G401.6 (cell line): ENCODE results near the gene AGRN.
"Not testable (repeated sequence)": the region's sequence is repeated elsewhere in the genome, so short reads cannot be mapped to it uniquely, and the experiment has no call there.

Experiments
- FAIRE-seq: peaks from 2 replicates; lab custom pipeline; 2012; peaks lifted over from hg19 to GRCh38; lab: Jason Lieb, UNC

AGRN gene

GRCh38 chr1:1020000-1020404 is at the start of gene AGRN:
AGRN (plus strand) TSS chr1:1020120; CDS start chr1:1020173, 53 bp downstream.
- no peak for FAIRE-seq

- FAIRE-seq: no peak
Measured at GRCh38 chr1:970242-970972, 49.5 kb upstream of the AGRN start.

DNA sequence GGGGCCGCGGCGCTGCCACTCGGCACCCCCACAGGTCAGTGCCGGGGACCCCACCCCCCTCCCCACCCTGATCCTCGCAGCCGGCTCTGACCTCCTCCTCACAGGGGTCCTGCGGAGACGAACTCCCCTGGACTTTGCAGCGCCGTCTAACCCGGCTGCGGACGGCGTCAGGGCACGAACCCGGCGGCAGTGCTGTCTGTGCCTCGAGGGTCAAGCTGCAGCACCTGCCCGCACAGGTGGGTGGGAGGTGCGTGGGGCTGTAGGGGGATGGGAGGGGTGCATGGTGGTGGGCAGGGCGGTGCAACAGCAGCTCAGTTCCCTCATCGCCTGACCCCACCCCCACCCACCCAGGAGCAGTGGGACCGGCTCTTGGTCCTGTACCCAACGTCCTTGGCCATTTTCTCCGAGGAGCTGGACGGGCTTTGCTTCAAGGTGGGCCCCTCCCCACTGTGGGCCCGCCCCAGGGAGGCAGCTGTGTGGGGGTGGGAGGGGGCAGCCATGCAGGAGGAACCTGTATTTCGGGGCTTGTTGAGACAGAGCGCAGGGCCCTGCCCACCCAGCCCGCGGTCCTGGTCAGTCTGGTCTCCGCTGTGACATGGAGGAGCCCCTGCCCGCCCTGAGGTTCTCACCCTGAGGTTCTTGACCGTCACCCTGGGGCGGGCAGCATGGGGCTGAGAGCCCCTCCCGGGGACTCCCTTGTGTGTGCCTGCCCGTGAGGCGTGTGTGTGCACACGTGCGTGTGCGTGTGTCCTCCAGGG is 48.8 kb upstream of the AGRN start:
- FAIRE-seq: no peak

GRCh38 chr1:971751-972506 is 48.0 kb upstream of the AGRN start:
- no peak for FAIRE-seq

GRCh38 chr1:972726-973458 is 47.0 kb upstream of the AGRN start:
- FAIRE-seq: no peak

DNA sequence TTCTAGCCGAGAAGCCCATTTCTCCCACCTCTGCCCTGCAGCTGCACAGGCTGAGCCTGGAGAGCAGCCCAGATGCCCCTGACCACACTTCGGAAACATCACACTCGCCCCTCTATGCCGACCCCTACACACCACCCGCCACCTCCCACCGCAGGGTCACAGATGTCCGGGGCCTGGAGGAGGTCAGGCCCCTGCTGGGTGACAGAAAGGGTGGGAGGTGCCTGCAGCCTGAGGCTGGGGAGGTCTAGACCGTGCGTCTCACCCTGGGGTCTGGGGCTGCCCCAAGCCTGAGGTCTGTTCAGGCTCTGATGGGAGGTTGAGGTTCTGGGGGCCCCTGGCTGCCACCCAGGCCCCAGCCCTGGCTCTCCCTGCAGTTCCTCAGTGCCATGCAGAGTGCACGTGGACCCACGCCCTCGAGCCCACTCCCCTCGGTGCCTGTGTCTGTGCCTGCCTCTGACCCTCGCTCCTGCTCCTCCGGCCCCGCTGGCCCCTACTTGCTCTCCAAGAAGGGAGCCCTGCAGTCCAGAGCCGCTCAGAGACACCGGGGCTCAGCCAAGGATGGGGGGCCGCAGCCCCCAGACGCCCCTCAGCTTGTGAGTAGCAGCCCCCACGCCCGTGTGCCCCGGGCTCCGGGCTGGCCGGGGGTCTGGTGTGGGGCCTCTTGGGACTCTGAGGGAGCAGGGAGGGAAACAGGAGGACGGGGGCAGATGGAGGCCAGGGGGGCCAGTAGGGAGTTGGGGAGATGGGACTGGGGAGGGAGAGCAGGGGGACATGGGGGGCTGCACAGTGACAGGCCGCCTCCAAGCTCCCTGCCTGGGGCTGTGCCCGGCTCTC is 46.2 kb upstream of the AGRN start:
- FAIRE-seq: no peak

DNA sequence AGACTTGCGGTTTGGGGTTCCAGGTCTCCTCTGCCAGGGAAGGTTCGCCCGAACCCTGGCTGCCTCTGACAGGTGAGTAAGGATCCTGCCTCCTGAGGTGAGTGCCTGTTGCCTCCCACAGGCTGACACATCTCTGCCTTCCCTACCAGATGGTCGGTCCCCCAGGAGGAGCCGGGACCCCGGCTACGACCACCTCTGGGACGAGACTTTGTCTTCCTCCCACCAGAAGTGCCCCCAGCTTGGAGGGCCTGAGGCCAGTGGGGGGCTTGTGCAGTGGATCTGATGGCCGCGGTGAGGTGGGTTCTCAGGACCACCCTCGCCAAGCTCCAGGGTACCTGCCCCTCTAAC is 45.7 kb upstream of the AGRN start:
- FAIRE-seq: no peak

DNA sequence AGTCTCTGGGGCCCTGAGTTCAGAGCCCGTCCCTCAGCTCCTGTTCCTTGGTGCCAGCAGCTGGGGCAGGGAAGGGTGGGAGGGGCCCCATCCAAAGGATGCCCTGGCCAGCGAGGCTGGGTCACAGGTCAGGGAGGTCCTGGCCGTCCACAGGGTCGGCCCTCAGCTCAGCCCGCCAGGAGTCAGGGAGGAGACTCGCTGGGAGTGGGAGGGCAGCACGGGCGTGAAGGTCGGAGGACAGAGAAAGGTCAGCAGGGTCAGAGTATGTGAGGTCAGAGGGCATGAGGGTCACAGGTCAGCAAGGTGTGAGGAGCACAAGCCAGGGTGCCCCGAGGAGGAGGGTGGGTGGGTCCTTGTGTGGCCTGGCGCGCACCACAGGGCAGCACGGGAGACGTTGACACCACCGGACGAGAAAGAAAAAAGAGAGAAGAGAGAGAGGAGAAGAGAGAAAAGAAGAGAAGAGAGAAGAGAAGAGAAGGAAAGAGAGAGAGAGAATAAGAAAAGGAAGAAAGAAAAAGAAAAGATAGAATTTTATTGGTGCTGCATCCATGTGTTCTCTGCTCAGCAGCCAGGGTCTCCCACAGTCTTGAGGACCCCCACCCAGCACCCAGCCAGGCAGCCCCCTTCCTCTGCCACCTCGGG is 45.1 kb upstream of the AGRN start:
- no peak for FAIRE-seq

- no peak for FAIRE-seq
Measured at GRCh38 chr1:975365-975764, 44.6 kb upstream of the AGRN start.

- FAIRE-seq: peak; percentile 31
Measured at GRCh38 chr1:975896-976683, 43.8 kb upstream of the AGRN start.

DNA sequence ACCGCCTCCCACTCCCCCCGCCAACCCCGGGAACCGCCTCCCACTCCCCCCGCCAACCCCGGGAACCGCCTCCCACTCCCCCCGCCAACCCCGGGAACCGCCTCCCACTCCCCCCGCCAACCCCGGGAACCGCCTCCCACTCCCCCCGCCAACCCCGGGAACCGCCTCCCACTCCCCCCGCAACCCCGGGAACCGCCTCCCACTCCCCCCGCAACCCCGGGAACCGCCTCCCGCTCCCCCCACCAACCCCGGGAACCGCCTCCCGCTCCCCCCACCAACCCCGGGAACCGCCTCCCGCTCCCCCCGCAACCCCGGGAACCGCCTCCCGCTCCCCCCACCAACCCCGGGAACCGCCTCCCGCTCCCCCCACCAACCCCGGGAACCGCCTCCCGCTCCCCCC is 43.1 kb upstream of the AGRN start:
- not testable (repeated sequence) for FAIRE-seq

DNA sequence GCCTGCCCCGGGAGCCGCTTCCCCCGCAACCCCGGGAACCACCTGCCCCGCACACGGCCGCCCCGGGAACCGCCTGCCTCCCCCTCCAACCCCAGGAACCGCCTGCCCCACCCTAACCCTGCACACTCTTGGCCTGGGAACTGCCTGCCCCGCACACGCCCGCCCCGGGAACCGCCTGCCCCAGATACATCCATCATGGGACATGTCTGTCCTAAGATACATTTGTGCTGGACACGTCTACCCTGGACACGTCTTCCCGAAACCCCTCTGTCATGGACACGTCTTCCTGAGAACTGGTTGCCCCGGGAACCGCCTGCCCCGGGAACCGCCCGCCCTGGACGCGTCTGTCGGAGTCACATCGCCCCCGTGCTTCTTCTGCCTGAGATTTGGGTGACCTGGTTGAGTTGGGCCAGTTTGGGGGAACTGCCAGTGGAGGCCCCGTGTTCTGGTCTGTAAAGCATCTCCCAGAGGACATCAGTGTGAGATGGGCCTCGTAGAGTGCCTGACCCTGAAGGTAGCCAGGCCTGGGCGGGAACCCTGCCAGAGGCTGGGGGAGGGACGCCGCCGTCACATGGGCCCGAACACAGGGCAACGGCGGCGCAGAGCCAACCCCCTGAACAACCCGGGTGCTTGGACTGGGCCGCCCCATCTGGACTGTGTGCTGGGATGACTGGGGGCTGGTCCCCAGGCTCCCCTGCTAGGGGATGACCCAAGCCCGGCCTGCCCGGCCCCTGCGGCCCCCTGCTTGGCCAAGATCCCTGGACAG is 41.7 kb upstream of the AGRN start:
- FAIRE-seq: no peak

DNA sequence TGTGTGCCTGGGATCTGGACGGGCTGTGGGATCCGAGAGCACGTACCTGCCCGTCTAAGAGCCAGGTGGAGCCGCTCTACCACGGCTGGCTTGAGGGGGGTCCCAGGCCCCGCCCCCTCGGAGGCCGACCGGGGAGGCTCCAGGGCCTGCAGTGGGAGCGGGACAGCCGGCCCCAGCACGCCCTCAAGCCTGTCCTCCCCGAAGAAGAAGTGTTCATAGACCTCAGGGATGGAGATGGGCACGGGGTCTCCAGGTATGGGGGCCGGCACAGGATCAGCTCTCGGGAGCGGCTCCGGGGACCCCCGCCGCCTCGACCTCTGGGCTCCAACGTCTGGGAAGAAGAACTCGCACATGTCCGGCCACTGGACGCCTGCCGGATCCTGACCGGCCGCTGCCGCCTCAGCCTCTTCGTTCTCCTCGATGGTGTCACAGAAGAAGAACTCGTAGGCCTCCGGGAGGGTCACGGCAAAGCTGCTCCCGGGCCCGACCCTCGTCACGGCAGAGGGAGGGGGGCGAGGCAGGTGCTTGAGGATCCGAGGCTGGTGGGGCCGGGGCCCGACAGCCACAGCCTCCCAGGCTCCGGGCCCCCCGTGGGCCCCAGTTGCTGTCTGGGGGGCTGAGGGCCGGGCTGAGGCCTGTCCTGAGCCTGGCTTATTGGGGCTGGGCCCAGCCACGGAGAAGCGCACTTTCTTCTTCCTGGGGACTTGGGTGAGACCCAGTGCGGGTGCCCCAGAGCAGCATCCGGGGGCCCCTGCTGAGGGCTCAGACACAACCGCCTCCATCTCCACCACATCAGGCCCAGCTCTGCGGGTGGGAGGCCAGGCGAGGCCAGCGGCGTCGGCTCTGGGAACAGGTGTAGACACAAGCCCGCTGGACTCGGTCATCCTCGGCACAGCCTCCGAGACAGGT is 40.8 kb upstream of the AGRN start:
- no peak for FAIRE-seq

- FAIRE-seq: no peak
Measured at GRCh38 chr1:979744-980072, 40.2 kb upstream of the AGRN start.

GRCh38 chr1:980137-980571 is 39.8 kb upstream of the AGRN start:
- FAIRE-seq: no peak

GRCh38 chr1:980602-981395 is 39.1 kb upstream of the AGRN start:
- FAIRE-seq: no peak

DNA sequence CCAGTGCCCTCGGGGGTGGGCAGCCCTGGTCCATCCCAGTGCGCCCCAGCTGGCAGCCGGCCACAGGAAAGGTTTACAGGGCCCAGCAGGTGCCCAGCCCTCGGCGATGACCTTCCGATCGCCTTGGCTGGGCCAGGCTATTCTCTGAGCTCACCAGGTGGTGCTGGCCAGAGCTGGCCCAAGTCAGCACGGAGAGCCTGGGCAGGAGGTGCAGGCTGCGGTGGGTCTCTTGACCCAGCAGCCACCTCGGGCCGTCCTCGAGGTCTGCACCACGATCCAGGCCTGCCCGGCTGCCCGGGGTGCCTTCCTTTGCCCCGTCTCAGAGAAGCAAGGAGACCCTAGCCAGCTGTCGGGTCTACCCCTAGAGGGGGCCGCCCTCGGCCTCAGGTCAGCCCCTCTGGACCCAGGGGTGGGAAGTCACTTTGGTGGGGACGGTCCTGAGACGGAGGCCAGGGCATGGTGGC is 38.4 kb upstream of the AGRN start:
- FAIRE-seq: no peak
